SU-DHL-6 (cell line): Measurements from ENCODE around the gene AFF4.
"Not testable (repeated sequence)": the region's sequence is repeated elsewhere in the genome, so short reads cannot be mapped to it uniquely, and the experiment has no call there.

ENCODE experiments used
- H2AFZ ChIP-seq: fragments of 200-600 bp; sonication (generic); 2 replicates; pipeline ENCODE4 v1.6.1; 2014; ENCODE audit warnings: low read depth, mild to moderate bottlenecking, moderate library complexity, mixed read lengths, antibody characterized with exemption, low read length; ENCODE audit not compliant: severe bottlenecking
- H3F3A ChIP-seq: fragments of 200-600 bp; shearing (Covaris generic); 2 replicates; pipeline ENCODE4 v1.6.0; 2016; ENCODE audit warnings: antibody characterized with exemption, mild to moderate bottlenecking; ENCODE audit not compliant: insufficient read depth
- H3K27ac ChIP-seq: fragments of 200-600 bp; sonication (generic); 2 replicates; pipeline ENCODE4 v1.5.1; 2016; ENCODE audit warnings: low read depth, mild to moderate bottlenecking, low read length, moderate library complexity, mixed read lengths
- H3K27me3 ChIP-seq: fragments of 200-600 bp; sonication (generic), shearing (Covaris generic); 2 replicates; pipeline ENCODE4 v1.6.0; 2014; ENCODE audit warnings: mild to moderate bottlenecking, low read length
- H3K36me3 ChIP-seq: fragments of 200-600 bp; sonication (generic); 2 replicates; pipeline ENCODE4 v1.6.1; 2014; ENCODE audit warnings: mild to moderate bottlenecking, low read length, mixed read lengths
- H3K4me2 ChIP-seq: fragments of 300-600, 200-600 bp; shearing (Covaris generic), sonication (generic); 2 replicates; pipeline ENCODE4 v1.6.0; 2014; ENCODE audit warnings: low read length, low read depth, mild to moderate bottlenecking; ENCODE audit not compliant: poor library complexity, severe bottlenecking
- H3K4me3 ChIP-seq: fragments of 200-600 bp; sonication (generic); 2 replicates; pipeline ENCODE4 v1.5.1; 2014; ENCODE audit warnings: antibody characterized with exemption, low read length, mild to moderate bottlenecking, mixed read lengths; ENCODE audit not compliant: insufficient read depth, poor library complexity, severe bottlenecking
- H3K79me2 ChIP-seq: fragments of 200-600 bp; sonication (generic); 2 replicates; pipeline ENCODE4 v1.6.1; 2014; ENCODE audit warnings: mild to moderate bottlenecking, low read length, moderate library complexity; ENCODE audit not compliant: insufficient read depth
- H3K9ac ChIP-seq: fragments of 200-600 bp; sonication (generic); 2 replicates; pipeline ENCODE4 v1.7.0; 2014; ENCODE audit warnings: mild to moderate bottlenecking, low read length
- H3K9me2 ChIP-seq: fragments of 200-600 bp; sonication (generic); replicated peaks from 2 replicates; pipeline ENCODE4 v1.6.1; 2014; ENCODE audit warnings: low read length; ENCODE audit not compliant: insufficient read depth
- H3K9me3 ChIP-seq: fragments of 200-600 bp; sonication (generic); 2 replicates; pipeline ENCODE4 v1.6.1; 2014; ENCODE audit warnings: low read length, mixed read lengths; ENCODE audit not compliant: insufficient read depth
- H4K20me1 ChIP-seq: fragments of 200-600 bp; sonication (generic); 2 replicates; pipeline ENCODE4 v1.6.1; 2014; ENCODE audit warnings: low read depth, mild to moderate bottlenecking, antibody characterized with exemption, low read length, moderate library complexity, mixed read lengths
- CTCF ChIP-seq: fragments of 200-600 bp; sonication (generic); IDR thresholded peaks from one replicate; pipeline ENCODE4 v1.5.1; 2017; ENCODE audit warnings: antibody characterized with exemption, mild to moderate bottlenecking, low read length, moderate library complexity; ENCODE audit not compliant: insufficient read depth, poor library complexity, severe bottlenecking
- EZH2phosphoT487 ChIP-seq: fragments of 200-600 bp; sonication (generic), shearing (Covaris generic); conservative IDR thresholded peaks from 2 replicates; pipeline ENCODE4 v1.6.1; 2018; ENCODE audit warnings: mild to moderate bottlenecking, antibody characterized with exemption, low read length, moderate library complexity, mixed read lengths

The AFF4 gene

DNA sequence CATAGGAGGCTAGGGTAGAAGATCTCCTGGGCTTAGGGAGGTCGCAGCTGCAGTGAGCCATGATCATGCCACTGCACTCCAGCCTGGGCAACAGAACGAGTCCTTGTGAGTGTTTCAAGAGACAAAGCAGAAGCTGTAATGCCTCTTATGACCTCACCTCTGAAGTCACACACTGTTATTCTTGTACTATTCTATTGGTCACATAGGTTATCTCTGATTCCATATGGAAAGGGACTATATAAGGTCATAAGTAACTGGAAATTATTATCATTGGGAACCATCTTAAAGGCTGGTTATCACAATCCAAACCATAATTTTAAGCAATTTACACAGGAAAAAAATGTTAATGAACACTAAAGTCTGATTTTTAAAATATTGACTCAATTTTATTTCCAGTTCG is 17.9 kb upstream of the AFF4 start:
- H3K27ac ChIP-seq = no peak overlapping the region
- no peak for TF ChIP-seq EZH2phosphoT487
- no peaks in the 10 kb centered on the region for H3F3A ChIP-seq
- H3K9ac ChIP-seq = no peak overlapping the region
- no peaks in the 10 kb centered on the region for H3K9me3 ChIP-seq
- no peak overlapping the region for H3K4me2 ChIP-seq
- no peak overlapping the region for H2AFZ ChIP-seq
- no peak overlapping the region for H3K4me3 ChIP-seq
- H3K36me3 ChIP-seq = no peaks in the 10 kb centered on the region
- no peaks in the 10 kb centered on the region for H3K9me2 ChIP-seq
- no peaks in the 10 kb centered on the region for H4K20me1 ChIP-seq
- no peaks in the 10 kb centered on the region for H3K27me3 ChIP-seq
- no peaks in the 10 kb centered on the region for H3K79me2 ChIP-seq

- no peak overlapping the region for H3K4me3 ChIP-seq
- no peaks in the 10 kb centered on the region for H4K20me1 ChIP-seq
- no peak for TF ChIP-seq CTCF
- no peak for TF ChIP-seq EZH2phosphoT487
- H3K9ac ChIP-seq = no peak overlapping the region
- H3K9me3 ChIP-seq = no peaks in the 10 kb centered on the region
- H2AFZ ChIP-seq = no peak overlapping the region
- H3K27me3 ChIP-seq = no peaks in the 10 kb centered on the region
- H3K36me3 ChIP-seq = no peaks in the 10 kb centered on the region
- H3K27ac ChIP-seq = no peak overlapping the region
- no peaks in the 10 kb centered on the region for H3K79me2 ChIP-seq
- H3F3A ChIP-seq = no peaks in the 10 kb centered on the region
- no peak overlapping the region for H3K4me2 ChIP-seq
- H3K9me2 ChIP-seq = no peaks in the 10 kb centered on the region
Measured at GRCh38 chr5:132979976-132980375, 16.5 kb upstream of the AFF4 start.

DNA sequence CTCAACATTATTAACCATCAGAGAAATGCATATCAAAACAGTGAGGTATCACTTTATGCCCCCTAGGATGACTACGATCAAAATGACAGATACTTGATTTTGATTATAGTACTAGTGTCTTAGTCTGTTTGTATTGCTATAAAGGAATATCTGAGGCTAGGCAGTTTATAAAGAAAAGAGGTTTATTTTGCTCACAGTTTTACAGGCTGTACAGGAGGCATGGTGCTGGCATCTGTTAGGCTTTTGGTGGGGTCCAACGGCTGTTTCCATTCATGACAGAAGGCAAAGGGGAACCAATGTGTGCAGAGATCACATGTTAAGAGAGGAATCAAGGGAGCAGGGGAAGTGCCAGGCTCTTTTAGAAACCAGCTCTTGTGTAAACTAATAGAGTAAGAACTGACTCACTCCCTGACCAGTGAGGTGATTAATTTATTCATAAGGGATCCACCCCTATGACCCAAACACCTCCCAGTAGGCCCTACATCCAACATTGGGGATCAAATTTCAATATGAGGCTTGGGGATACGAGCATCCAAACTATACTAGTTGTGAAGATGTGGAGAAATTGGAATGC is 16.0 kb upstream of the AFF4 start:
- TF ChIP-seq EZH2phosphoT487 = no peak
- no peak for TF ChIP-seq CTCF
- Histone ChIP-seq H3F3A (no peaks in the 10 kb centered on the region), H3K79me2 (no peaks in the 10 kb centered on the region), H3K9ac (no peak overlapping the region), H3K27ac (no peak overlapping the region), H4K20me1 (no peaks in the 10 kb centered on the region), H3K9me3 (no peaks in the 10 kb centered on the region), H3K4me2 (no peak overlapping the region), H3K27me3 (no peaks in the 10 kb centered on the region), H3K4me3 (no peak overlapping the region), H3K36me3 (no peaks in the 10 kb centered on the region), H2AFZ (no peak overlapping the region), H3K9me2 (no peaks in the 10 kb centered on the region)

- Histone ChIP-seq H3K36me3 (no peaks in the 10 kb centered on the region), H3K79me2 (no peaks in the 10 kb centered on the region), H4K20me1 (no peaks in the 10 kb centered on the region), H3K9ac (no peak overlapping the region), H3F3A (no peaks in the 10 kb centered on the region), H3K9me3 (no peaks in the 10 kb centered on the region), H3K27me3 (no peaks in the 10 kb centered on the region), H2AFZ (no peak overlapping the region), H3K4me2 (no peak overlapping the region), H3K4me3 (no peak overlapping the region), H3K9me2 (no peaks in the 10 kb centered on the region), H3K27ac (no peak overlapping the region)
- no peak for TF ChIP-seq CTCF
- no peak for TF ChIP-seq EZH2phosphoT487
Measured at GRCh38 chr5:132976852-132977251, 13.4 kb upstream of the AFF4 start.

DNA sequence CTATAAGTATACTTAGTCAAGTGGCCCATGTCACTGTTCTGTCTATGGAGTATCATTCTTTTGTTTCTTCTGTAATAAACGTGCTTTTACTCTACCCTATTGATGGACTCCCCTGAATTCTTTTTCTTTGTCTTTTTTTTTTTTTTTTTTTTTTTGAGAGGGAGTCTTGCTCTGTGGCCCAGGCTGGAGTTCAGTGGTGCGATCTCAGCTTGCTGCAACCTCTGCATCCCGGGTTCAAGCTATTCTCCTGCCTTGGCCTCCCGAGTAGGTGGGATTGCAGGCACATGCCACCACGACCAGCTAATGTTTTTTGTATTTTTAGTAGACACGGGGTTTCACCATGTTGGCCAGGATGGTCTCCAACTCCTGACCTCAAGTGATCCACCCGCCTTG is 9.0 kb upstream of the AFF4 start:
- not testable (repeated sequence) for H3K9me2 ChIP-seq, H4K20me1 ChIP-seq, H3K9ac ChIP-seq, H3K9me3 ChIP-seq, H3K79me2 ChIP-seq, H3K36me3 ChIP-seq, H3F3A ChIP-seq, H3K4me2 ChIP-seq, H3K4me3 ChIP-seq, H3K27ac ChIP-seq, H2AFZ ChIP-seq, H3K27me3 ChIP-seq
